ENCODE results near the gene TBCCD1. TPM values are rescaled to one million over a fixed set of nuclear protein-coding genes. Genes with fewer than 3 reads are reported as not detected.

The TBCCD1 gene
- total RNA-seq, 1 experiment from 2014 or later, result 20.1 TPM

GRCh38 chr3:186605561-186606545 is 38.7 kb upstream of the TBCCD1 start:
- POLR2A ChIA-PET (ENCODE audit: low non-redundant PET), result no interaction called here

GRCh38 chr3:186605078-186605477 is 37.9 kb upstream of the TBCCD1 start:
- DNase-seq (ENCODE audit: low spot score), result no peak
- Histone ChIP-seq H3K4me3 (ENCODE audit: low read depth, low read length, poor library complexity, severe bottlenecking) (no peak overlapping the region), H3K4me1 (ENCODE audit: insufficient read depth, low read length, poor library complexity, severe bottlenecking) (no peaks in the 10 kb centered on the region), H3K9me3 (ENCODE audit: low read depth, low read length, poor library complexity, severe bottlenecking) (no peaks in the 10 kb centered on the region), H3K36me3 (ENCODE audit: insufficient read depth, low read length, poor library complexity, severe bottlenecking) (no peaks in the 10 kb centered on the region), H3K27me3 (replicated peaks; ENCODE audit: insufficient read depth, low read depth, low read length, poor library complexity) (no peaks in the 10 kb centered on the region), H3K27ac (ENCODE audit: low read depth, low read length, poor library complexity, severe bottlenecking) (no peak overlapping the region)
- POLR2A ChIA-PET (ENCODE audit: low non-redundant PET), result no interaction called here
- TF ChIP-seq EZH2 (IDR thresholded peaks at IDR 0.05; ENCODE audit: borderline replicate concordance, low read depth, low read length, poor library complexity, severe bottlenecking), result no peak
- TF ChIP-seq CTCF (conservative IDR thresholded peaks at IDR 0.05; ENCODE audit: low read depth, low read length), result no peak
- no TSS peak for BruUV-seq (replicated peaks)
- intact Hi-C loops (cut with micrococcal nuclease; ENCODE audit: unreplicated experiment), result no loop called here
- CTCF ChIA-PET, result no interaction called here

More at GRCh38 chr3:186605561-186606545, 38.7 kb upstream of the TBCCD1 start:
- TF ChIP-seq CTCF (conservative IDR thresholded peaks at IDR 0.05; ENCODE audit: low read depth, low read length) (no peak), EZH2 (IDR thresholded peaks at IDR 0.05; ENCODE audit: borderline replicate concordance, low read depth, low read length, poor library complexity, severe bottlenecking) (no peak)
- no peak for DNase-seq (ENCODE audit: low spot score)
- no peaks in the 10 kb centered on the region for H3K4me1 ChIP-seq (ENCODE audit: insufficient read depth, low read length, poor library complexity, severe bottlenecking)
- CTCF ChIA-PET, result no interaction called here
- intact Hi-C loops (cut with micrococcal nuclease; ENCODE audit: unreplicated experiment), result no loop called here
- no peak overlapping the region for H3K4me3 ChIP-seq (ENCODE audit: low read depth, low read length, poor library complexity, severe bottlenecking)
- no peaks in the 10 kb centered on the region for H3K36me3 ChIP-seq (ENCODE audit: insufficient read depth, low read length, poor library complexity, severe bottlenecking)
- no TSS peak for BruUV-seq (replicated peaks)
- no peaks in the 10 kb centered on the region for H3K27me3 ChIP-seq (replicated peaks; ENCODE audit: insufficient read depth, low read depth, low read length, poor library complexity)
- no peak overlapping the region for H3K27ac ChIP-seq (ENCODE audit: low read depth, low read length, poor library complexity, severe bottlenecking)
- H3K9me3 ChIP-seq (ENCODE audit: low read depth, low read length, poor library complexity, severe bottlenecking), result no peaks in the 10 kb centered on the region

GRCh38 chr3:186603159-186603558 is 36.0 kb upstream of the TBCCD1 start:
- intact Hi-C loops (cut with micrococcal nuclease; ENCODE audit: unreplicated experiment), result no loop called here
- POLR2A ChIA-PET (ENCODE audit: low non-redundant PET), result no interaction called here
- H3K4me1 ChIP-seq (ENCODE audit: insufficient read depth, low read length, poor library complexity, severe bottlenecking), result no peaks in the 10 kb centered on the region
- no peak for DNase-seq (ENCODE audit: low spot score)
- H3K4me3 ChIP-seq (ENCODE audit: low read depth, low read length, poor library complexity, severe bottlenecking), result no peak overlapping the region
- no peaks in the 10 kb centered on the region for H3K36me3 ChIP-seq (ENCODE audit: insufficient read depth, low read length, poor library complexity, severe bottlenecking)
- no peaks in the 10 kb centered on the region for H3K27me3 ChIP-seq (replicated peaks; ENCODE audit: insufficient read depth, low read depth, low read length, poor library complexity)
- H3K9me3 ChIP-seq (ENCODE audit: low read depth, low read length, poor library complexity, severe bottlenecking), result no peaks in the 10 kb centered on the region
- no peak overlapping the region for H3K27ac ChIP-seq (ENCODE audit: low read depth, low read length, poor library complexity, severe bottlenecking)
- BruUV-seq (replicated peaks), result no TSS peak
- no peak for TF ChIP-seq CTCF (conservative IDR thresholded peaks at IDR 0.05; ENCODE audit: low read depth, low read length)
- no peak for TF ChIP-seq EZH2 (IDR thresholded peaks at IDR 0.05; ENCODE audit: borderline replicate concordance, low read depth, low read length, poor library complexity, severe bottlenecking)
- CTCF ChIA-PET, result no interaction called here

Data from A673 (cell line).